ENCODE data around the gene FBXW4. TPM values are rescaled to one million over a fixed set of nuclear protein-coding genes. Genes with fewer than 3 reads are reported as not detected.

FBXW4 gene
- total RNA-seq, 1 donor from 2014 or later: 21.9 TPM

Small RNAs within 50 kb of the gene (microRNA-seq; reads per million reads assigned to microRNA genes)
- gene MIR3158-1 (not detected), gene MIR3158-2 (not detected)

Other genes with a start within 250 kb of the FBXW4 start
- gene POLL, start 106.9 kb downstream of the FBXW4 start, total RNA-seq: 27.8 and 28.6 TPM in 2 replicates
- 39.4 and 41.0 TPM in 2 replicates for gene DPCD, start 106.8 kb downstream of the FBXW4 start, total RNA-seq
- 0.61 TPM in 1 of 2 replicates, not detected in the other for gene FGF8, start 80.9 kb upstream of the FBXW4 start, total RNA-seq
- 36.5 and 40.7 TPM in 2 replicates for gene NPM3, start 88.3 kb upstream of the FBXW4 start, total RNA-seq
- 106 and 119 TPM in 2 replicates for gene OGA, start 123.3 kb upstream of the FBXW4 start, total RNA-seq
- 1.9 and 2.5 TPM in 2 replicates for gene KCNIP2, start 148.6 kb upstream of the FBXW4 start, total RNA-seq

Data from astrocyte (in vitro differentiated cells and primary cell).